ENCODE measurements around the gene SHMT1.
"Not testable (repeated sequence)": the region's sequence is repeated elsewhere in the genome, so short reads cannot be mapped to it uniquely, and the experiment has no call there.

The SHMT1 gene

GRCh38 chr17:18382441-18383078 is 19.2 kb upstream of the SHMT1 start:
- FAIRE-seq (no peak), DNase-seq (ENCODE audit: insufficient read length, low spot score) (no peak)
- TF ChIP-seq CTCF (IDR thresholded peaks at IDR 0.05; ENCODE audit: insufficient read depth, missing control alignments) = no peak

- DNase-seq (ENCODE audit: insufficient read length, low spot score) (no peak), FAIRE-seq (no peak)
- no peak for TF ChIP-seq CTCF (IDR thresholded peaks at IDR 0.05; ENCODE audit: insufficient read depth, missing control alignments)
These were observed 18.5 kb upstream of the SHMT1 start for GRCh38 chr17:18381953-18382245.

- no peak for TF ChIP-seq CTCF (IDR thresholded peaks at IDR 0.05; ENCODE audit: insufficient read depth, missing control alignments)
- no peak for DNase-seq (ENCODE audit: insufficient read length, low spot score)
- FAIRE-seq = no peak
These were observed 18.0 kb upstream of the SHMT1 start for GRCh38 chr17:18381158-18381952.

- FAIRE-seq = no peak
- no peak for DNase-seq (ENCODE audit: insufficient read length, low spot score)
- TF ChIP-seq CTCF (IDR thresholded peaks at IDR 0.05; ENCODE audit: insufficient read depth, missing control alignments) = no peak
These were observed 17.3 kb upstream of the SHMT1 start for GRCh38 chr17:18380471-18381157.

GRCh38 chr17:18379246-18380146 is 16.1 kb upstream of the SHMT1 start:
- no peak for DNase-seq (ENCODE audit: insufficient read length, low spot score)
- no peak for FAIRE-seq
- no peak for TF ChIP-seq CTCF (IDR thresholded peaks at IDR 0.05; ENCODE audit: insufficient read depth, missing control alignments)

GRCh38 chr17:18378614-18379013 is 15.3 kb upstream of the SHMT1 start:
- not testable (repeated sequence) for DNase-seq (ENCODE audit: insufficient read length, low spot score); FAIRE-seq

- TF ChIP-seq CTCF (IDR thresholded peaks at IDR 0.05; ENCODE audit: insufficient read depth, missing control alignments) = no peak
- FAIRE-seq (no peak), DNase-seq (ENCODE audit: insufficient read length, low spot score) (no peak)
These were observed 14.8 kb upstream of the SHMT1 start for GRCh38 chr17:18378205-18378505.

Measured in D721Med (cell line).